CD14-positive monocyte (primary cell): ENCODE data around the gene FGD6. TPM values are rescaled to one million over a fixed set of nuclear protein-coding genes. Genes with fewer than 3 reads are reported as not detected.

Source experiments
- DNase-seq, 3 donors: peaks; one replicate each; pipeline ENCODE4 v3.0.0-alpha.2; 2011 to 2022
- H2AFZ ChIP-seq: 2 replicates; pipeline ENCODE4 v1.6.0; 2012; ENCODE audit warnings: mild to moderate bottlenecking, low read depth, low read length, inconsistent platforms; ENCODE audit not compliant: insufficient read depth, poor library complexity, severe bottlenecking
- H3K27ac ChIP-seq, 2 donors: 1 replicate in 1 of 2; 2 replicates in 1 of 2; pipeline ENCODE4 v1.5.1; 2012 to 2013; ENCODE audit warnings: low read length in 2 of 2, control low read depth in 1 of 2, inconsistent platforms in 1 of 2, low read depth in 1 of 2, mild to moderate bottlenecking in 1 of 2
- H3K27me3 ChIP-seq, 2 donors: one replicate each; pipeline versions ENCODE4 v1.6.0 to v1.6.1; 2011 to 2013; ENCODE audit warnings: low read length in 2 of 2; ENCODE audit not compliant: control insufficient read depth in 2 of 2, insufficient read depth in 2 of 2
- H3K36me3 ChIP-seq, 2 donors: replicated peaks in 1 of 2; 1 replicate in 1 of 2; 2 replicates in 1 of 2; pipeline versions ENCODE4 v1.5.1 to v1.6.1; 2012 to 2013; ENCODE audit warnings: low read length in 2 of 2, control low read depth in 1 of 2, inconsistent platforms in 1 of 2, mild to moderate bottlenecking in 1 of 2; ENCODE audit not compliant: insufficient read depth in 2 of 2, control insufficient read depth in 1 of 2
- H3K4me1 ChIP-seq, 2 donors: 1 replicate in 1 of 2; 2 replicates in 1 of 2; pipeline versions ENCODE4 v1.5.1 to v1.6.1; 2012 to 2013; ENCODE audit warnings: low read length in 2 of 2, control low read depth in 1 of 2, inconsistent platforms in 1 of 2, mild to moderate bottlenecking in 1 of 2, moderate library complexity in 1 of 2; ENCODE audit not compliant: insufficient read depth in 2 of 2, control insufficient read depth in 1 of 2
- H3K4me2 ChIP-seq: replicated peaks from 2 replicates; pipeline ENCODE3; 2012; ENCODE audit warnings: low read length, moderate library complexity, mild to moderate bottlenecking; ENCODE audit not compliant: poor library complexity, severe bottlenecking; ENCODE audit errors: extremely low read depth
- H3K4me3 ChIP-seq, 3 experiments: fragments of 200-600 bp in 1 of 3; sonication (generic) in 1 of 3; replicated peaks in 1 of 3; 1 replicate in 2 of 3; 2 replicates in 1 of 3; pipeline ENCODE4 v1.5.1; 2011 to 2013; ENCODE audit warnings: low read length in 3 of 3, mild to moderate bottlenecking in 3 of 3, control low read depth in 2 of 3, low read depth in 2 of 3, inconsistent platforms in 1 of 3, moderate library complexity in 1 of 3
- H3K79me2 ChIP-seq: 2 replicates; pipeline ENCODE4 v1.6.0; 2012; ENCODE audit warnings: mild to moderate bottlenecking, control low read depth, inconsistent platforms, low read length, moderate library complexity; ENCODE audit not compliant: insufficient read depth
- H3K9ac ChIP-seq: 2 replicates; pipeline ENCODE4 v1.6.0; 2017; ENCODE audit warnings: low read length, mild to moderate bottlenecking; ENCODE audit not compliant: insufficient read depth, poor library complexity, severe bottlenecking
- H3K9me3 ChIP-seq, 2 donors: replicated peaks in 1 of 2; 1 replicate in 1 of 2; 2 replicates in 1 of 2; pipeline versions ENCODE4 v1.5.1 to v1.6.1; 2012 to 2013; ENCODE audit warnings: low read length in 2 of 2, control low read depth in 1 of 2; ENCODE audit not compliant: control insufficient read depth in 1 of 2, insufficient read depth in 1 of 2
- H4K20me1 ChIP-seq: 2 replicates; pipeline ENCODE4 v1.6.0; 2012; ENCODE audit warnings: mild to moderate bottlenecking, low read length, control low read depth, moderate library complexity; ENCODE audit not compliant: insufficient read depth
- H3K27ac Mint-ChIP-seq, 7 donors: one replicate each; pipeline ENCODE4 v1.8.0; 2020; ENCODE audit warnings: mild to moderate bottlenecking in 7 of 7, mixed read lengths in 7 of 7, moderate library complexity in 6 of 7, inconsistent platforms in 2 of 7
- H3K27me3 Mint-ChIP-seq, 3 donors: one replicate each; pipeline ENCODE4 v1.8.0; 2021 to 2022; ENCODE audit warnings: low read depth in 3 of 3, mild to moderate bottlenecking in 3 of 3, mixed read lengths in 3 of 3, moderate library complexity in 3 of 3, inconsistent platforms in 1 of 3
- H3K36me3 Mint-ChIP-seq, 2 donors: one replicate each; pipeline ENCODE4 v1.8.0; 2020; ENCODE audit warnings: mixed read lengths in 2 of 2, inconsistent platforms in 1 of 2, mild to moderate bottlenecking in 1 of 2
- H3K4me1 Mint-ChIP-seq: one replicate; pipeline ENCODE4 v1.8.0; 2020; ENCODE audit warnings: mild to moderate bottlenecking, mixed read lengths
- H3K4me3 Mint-ChIP-seq, 2 donors: one replicate each; pipeline ENCODE4 v1.8.0; 2020; ENCODE audit warnings: mild to moderate bottlenecking in 2 of 2, mixed read lengths in 2 of 2, moderate library complexity in 1 of 2
- H3K9me3 Mint-ChIP-seq, 7 donors: one replicate each; pipeline ENCODE4 v1.8.0; 2020 to 2022; ENCODE audit warnings: mixed read lengths in 7 of 7, mild to moderate bottlenecking in 6 of 7, moderate library complexity in 6 of 7, inconsistent platforms in 2 of 7
- WGBS: methylation state at CpG from one replicate; pipeline ENCODE4 v1.1.5; 2013; ENCODE audit warnings: missing lambda C conversion rate; ENCODE audit not compliant: insufficient coverage; 5-methylcytosine and 5-hydroxymethylcytosine counted together
- intact Hi-C, 2 donors: fragments of 100-400 bp; cut with micrococcal nuclease; formaldehyde crosslinking; loops; one replicate each; pipeline versions ENCODE4 v1.15.0 to v1.15.1; 2023
- polyA plus RNA-seq, 3 donors: library from polyadenylated mRNA; depleted of rRNA in 1 of 3; unstranded in 2 of 3; stranded (reverse) in 1 of 3; fragments of 300-500 nt in 2 of 3; fragments of >200 nt in 1 of 3; fragmentation: Illumina TruSeq in 2 of 3; gene quantifications; 1 replicate in 2 of 3; 2 replicates in 1 of 3; pipeline ENCODE4 v1.2.3, GENCODE V29; 2012 to 2021
- TF ChIP-seq, protein P1 (sequence below): fragments of 200-600 bp; IDR thresholded peaks from one replicate; pipeline ENCODE4 v1.8.0; 2022; ENCODE audit warnings: antibody characterized with exemption, mild to moderate bottlenecking

The FGD6 gene
- polyA plus RNA-seq, 3 donors, result 4.0 to 8.1 (median 5.3) TPM

DNA sequence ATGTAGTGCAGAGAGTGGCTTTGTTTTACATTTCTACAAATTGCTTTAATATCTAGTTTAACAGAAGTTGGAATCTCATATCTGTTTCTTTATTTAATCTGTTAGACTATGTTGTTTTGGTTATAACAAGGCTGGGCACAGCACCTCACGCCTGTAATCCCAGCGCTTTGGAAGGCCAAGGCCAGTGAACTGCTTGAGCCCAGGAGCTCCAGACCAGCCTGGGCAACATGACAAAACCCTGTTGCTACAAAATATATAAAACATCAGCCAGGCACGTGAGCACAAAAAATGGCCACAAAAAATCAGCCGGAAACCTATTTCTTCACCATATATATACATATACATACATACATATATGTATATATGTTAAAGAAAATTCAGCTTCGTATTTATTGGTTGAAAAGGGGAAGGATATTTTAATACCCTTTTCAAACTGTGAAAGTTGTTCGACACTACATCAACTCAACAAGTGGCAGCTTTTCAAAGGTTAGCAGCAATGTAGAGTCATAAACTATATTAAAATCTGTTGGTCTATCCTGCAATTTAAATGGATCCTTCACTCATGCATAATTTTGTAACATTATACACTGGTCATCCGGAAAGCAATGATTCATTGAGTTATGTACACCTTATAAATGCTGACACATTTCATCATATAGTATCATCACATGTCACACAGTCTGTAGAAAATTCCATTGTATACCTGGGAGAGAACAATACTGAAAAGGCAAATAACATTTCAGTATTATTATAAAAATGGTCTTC is 151.0 kb downstream of the FGD6 start:
- no peak overlapping the region for H2AFZ ChIP-seq
- intact Hi-C loops, result no loop called here
- H3K27me3 ChIP-seq, result no peaks in the 10 kb centered on the region
- Mint-ChIP-seq H3K27me3 (no peaks in the 10 kb centered on the region), H3K4me3 (no peak overlapping the region), H3K27ac (no peak overlapping the region), H3K9me3 (no peaks in the 10 kb centered on the region), H3K36me3 (peaks cover 41 to 62% of the 10 kb centered on the region in 2 donors), H3K4me1 (no peaks in the 10 kb centered on the region)
- H4K20me1 ChIP-seq, result no peaks in the 10 kb centered on the region
- H3K9ac ChIP-seq, result no peak overlapping the region
- H3K36me3 ChIP-seq, result peaks cover 39 to 66% of the 10 kb centered on the region in 2 donors
- H3K9me3 ChIP-seq, result no peaks in the 10 kb centered on the region
- no peaks in the 10 kb centered on the region for H3K4me1 ChIP-seq
- WGBS, result no CpG with 5 or more reads among the region's 7 CpGs
- no peak for DNase-seq
- no peak overlapping the region for H3K4me3 ChIP-seq
- TF ChIP-seq, protein P1, sequence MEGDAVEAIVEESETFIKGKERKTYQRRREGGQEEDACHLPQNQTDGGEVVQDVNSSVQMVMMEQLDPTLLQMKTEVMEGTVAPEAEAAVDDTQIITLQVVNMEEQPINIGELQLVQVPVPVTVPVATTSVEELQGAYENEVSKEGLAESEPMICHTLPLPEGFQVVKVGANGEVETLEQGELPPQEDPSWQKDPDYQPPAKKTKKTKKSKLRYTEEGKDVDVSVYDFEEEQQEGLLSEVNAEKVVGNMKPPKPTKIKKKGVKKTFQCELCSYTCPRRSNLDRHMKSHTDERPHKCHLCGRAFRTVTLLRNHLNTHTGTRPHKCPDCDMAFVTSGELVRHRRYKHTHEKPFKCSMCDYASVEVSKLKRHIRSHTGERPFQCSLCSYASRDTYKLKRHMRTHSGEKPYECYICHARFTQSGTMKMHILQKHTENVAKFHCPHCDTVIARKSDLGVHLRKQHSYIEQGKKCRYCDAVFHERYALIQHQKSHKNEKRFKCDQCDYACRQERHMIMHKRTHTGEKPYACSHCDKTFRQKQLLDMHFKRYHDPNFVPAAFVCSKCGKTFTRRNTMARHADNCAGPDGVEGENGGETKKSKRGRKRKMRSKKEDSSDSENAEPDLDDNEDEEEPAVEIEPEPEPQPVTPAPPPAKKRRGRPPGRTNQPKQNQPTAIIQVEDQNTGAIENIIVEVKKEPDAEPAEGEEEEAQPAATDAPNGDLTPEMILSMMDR, result no peak
- peaks cover 37% of the 10 kb centered on the region for H3K79me2 ChIP-seq
- H3K4me2 ChIP-seq, result no peak overlapping the region
- H3K27ac ChIP-seq, result no peak overlapping the region

DNA sequence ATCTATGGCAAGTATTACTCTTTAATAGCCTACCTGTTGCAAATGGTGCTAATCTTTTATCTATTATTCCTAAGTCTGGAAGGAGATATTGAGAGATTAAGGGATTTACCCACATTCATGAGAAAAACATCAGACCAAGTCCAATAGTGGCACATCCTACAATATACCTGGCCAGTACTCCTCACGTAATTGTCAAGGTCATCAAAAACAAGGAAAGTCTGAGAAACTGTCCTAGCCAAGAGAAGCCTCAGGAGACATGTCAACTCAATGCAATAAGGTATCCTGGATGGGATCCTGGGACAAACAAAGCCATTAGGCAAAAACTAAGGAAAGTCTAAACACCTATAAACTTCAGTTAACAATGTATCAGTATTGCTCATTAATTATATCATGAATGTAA is 156.3 kb downstream of the FGD6 start:
- Histone ChIP-seq H4K20me1 (no peaks in the 10 kb centered on the region), H3K36me3 (peaks cover 70 to 89% of the 10 kb centered on the region in 2 donors), H3K4me1 (no peaks in the 10 kb centered on the region), H3K4me3 (no peak overlapping the region), H3K79me2 (no peaks in the 10 kb centered on the region), H3K27me3 (no peaks in the 10 kb centered on the region), H3K27ac (no peak overlapping the region), H2AFZ (no peak overlapping the region), H3K9ac (no peak overlapping the region), H3K9me3 (no peaks in the 10 kb centered on the region), H3K4me2 (no peak overlapping the region)
- H3K27ac Mint-ChIP-seq, result no peak overlapping the region
- H3K36me3 Mint-ChIP-seq, result peaks cover 51 to 86% of the 10 kb centered on the region in 2 donors
- H3K9me3 Mint-ChIP-seq, result no peaks in the 10 kb centered on the region
- 100% methylated on average over 1 of the region's 1 CpG for WGBS
- TF ChIP-seq, protein P1, result no peak
- intact Hi-C loops, result no loop called here
- H3K4me1 Mint-ChIP-seq, result no peaks in the 10 kb centered on the region
- DNase-seq, result no peak
- H3K27me3 Mint-ChIP-seq, result peaks cover 0 to 1% (median 0%) of the 10 kb centered on the region in 3 donors
- H3K4me3 Mint-ChIP-seq, result no peak overlapping the region
